Mucosa of rectum (tissue), 2 donors: ENCODE results near the gene PEX7.

Experiments used
- H3K27ac ChIP-seq, 2 donors: one replicate each; pipeline ENCODE4 v1.7.0; 2013; ENCODE audit warnings: inconsistent platforms in 2 of 2, low read depth in 2 of 2, low read length in 2 of 2
- H3K27me3 ChIP-seq, 2 donors: one replicate each; pipeline ENCODE4 v1.7.0; 2013; ENCODE audit warnings: low read length in 2 of 2; ENCODE audit not compliant: control insufficient read depth in 2 of 2, insufficient read depth in 2 of 2
- H3K36me3 ChIP-seq, 2 donors: one replicate each; pipeline ENCODE4 v1.7.0; 2013; ENCODE audit warnings: low read length in 2 of 2; ENCODE audit not compliant: control insufficient read depth in 2 of 2, insufficient read depth in 2 of 2
- H3K4me1 ChIP-seq, 2 donors: one replicate each; pipeline ENCODE4 v1.7.0; 2013; ENCODE audit warnings: low read length in 2 of 2, mild to moderate bottlenecking in 1 of 2; ENCODE audit not compliant: control insufficient read depth in 2 of 2, insufficient read depth in 2 of 2
- H3K4me3 ChIP-seq, 2 donors: one replicate each; pipeline ENCODE4 v1.7.0; 2013; ENCODE audit warnings: low read length in 2 of 2
- H3K9ac ChIP-seq, 2 donors: one replicate each; pipeline ENCODE4 v1.7.0; 2013; ENCODE audit warnings: low read length in 2 of 2, low read depth in 1 of 2, mild to moderate bottlenecking in 1 of 2
- H3K9me3 ChIP-seq, 2 donors: one replicate each; pipeline ENCODE4 v1.7.0; 2013; ENCODE audit warnings: low read length in 2 of 2; ENCODE audit not compliant: control insufficient read depth in 2 of 2
- donor health status: healthy.
- donor health status: Normal muscosa, but diverticular disease.

Gene PEX7, protein sequence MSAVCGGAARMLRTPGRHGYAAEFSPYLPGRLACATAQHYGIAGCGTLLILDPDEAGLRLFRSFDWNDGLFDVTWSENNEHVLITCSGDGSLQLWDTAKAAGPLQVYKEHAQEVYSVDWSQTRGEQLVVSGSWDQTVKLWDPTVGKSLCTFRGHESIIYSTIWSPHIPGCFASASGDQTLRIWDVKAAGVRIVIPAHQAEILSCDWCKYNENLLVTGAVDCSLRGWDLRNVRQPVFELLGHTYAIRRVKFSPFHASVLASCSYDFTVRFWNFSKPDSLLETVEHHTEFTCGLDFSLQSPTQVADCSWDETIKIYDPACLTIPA

DNA sequence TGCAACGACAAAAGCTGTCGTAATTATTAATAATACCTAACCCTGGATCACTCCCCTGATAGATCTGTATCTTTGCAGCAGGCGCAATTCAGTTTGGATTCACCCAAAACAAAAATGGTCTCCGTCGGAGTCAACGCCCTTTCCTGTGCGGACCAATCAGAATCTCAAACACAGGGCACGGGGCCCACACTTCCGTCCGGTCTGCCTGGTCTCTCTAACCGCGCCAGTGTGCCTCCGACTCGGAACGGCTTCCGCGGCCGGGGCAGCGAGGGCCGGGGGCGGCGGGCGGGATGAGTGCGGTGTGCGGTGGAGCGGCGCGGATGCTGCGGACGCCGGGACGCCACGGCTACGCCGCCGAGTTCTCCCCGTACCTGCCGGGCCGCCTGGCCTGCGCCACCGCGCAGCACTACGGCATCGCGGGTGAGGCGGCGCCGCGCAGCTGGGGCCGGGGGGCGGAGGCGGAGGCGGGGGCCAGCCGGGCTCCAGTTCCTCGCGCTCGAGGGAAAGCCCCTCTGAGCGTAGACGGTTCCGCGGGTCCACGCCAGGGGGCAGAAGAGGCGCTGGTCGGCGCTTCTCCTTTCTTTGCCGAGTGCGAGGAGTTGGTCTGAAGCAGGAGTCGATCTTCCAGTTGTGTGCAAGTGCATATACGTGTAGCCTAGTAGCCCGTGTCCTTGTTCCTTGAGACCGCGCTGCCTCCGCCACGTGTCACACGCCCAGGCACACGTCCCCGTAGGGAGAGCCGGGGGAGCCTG, at the start of gene PEX7:
TSS of gene PEX7 (plus strand) at position 217 of the 752 bp plus-strand sequence. CDS start at position 291, 74 bp downstream.
- Histone ChIP-seq H3K9me3 (no peaks in the 10 kb centered on the region), H3K9ac (peak within 1 kb of the TSS; percentile 42 to 82), H3K4me3 (peak within 1 kb of the TSS; percentile 80 to 95), H3K27ac (peak within 1 kb of the TSS; percentile 89 to 93), H3K36me3 (peaks cover 0 to 10% of the 10 kb centered on the region in 2 donors), H3K27me3 (peaks cover 0 to 3% of the 10 kb centered on the region in 2 donors), H3K4me1 (peaks cover 4 to 9% of the 10 kb centered on the region in 2 donors)

DNA sequence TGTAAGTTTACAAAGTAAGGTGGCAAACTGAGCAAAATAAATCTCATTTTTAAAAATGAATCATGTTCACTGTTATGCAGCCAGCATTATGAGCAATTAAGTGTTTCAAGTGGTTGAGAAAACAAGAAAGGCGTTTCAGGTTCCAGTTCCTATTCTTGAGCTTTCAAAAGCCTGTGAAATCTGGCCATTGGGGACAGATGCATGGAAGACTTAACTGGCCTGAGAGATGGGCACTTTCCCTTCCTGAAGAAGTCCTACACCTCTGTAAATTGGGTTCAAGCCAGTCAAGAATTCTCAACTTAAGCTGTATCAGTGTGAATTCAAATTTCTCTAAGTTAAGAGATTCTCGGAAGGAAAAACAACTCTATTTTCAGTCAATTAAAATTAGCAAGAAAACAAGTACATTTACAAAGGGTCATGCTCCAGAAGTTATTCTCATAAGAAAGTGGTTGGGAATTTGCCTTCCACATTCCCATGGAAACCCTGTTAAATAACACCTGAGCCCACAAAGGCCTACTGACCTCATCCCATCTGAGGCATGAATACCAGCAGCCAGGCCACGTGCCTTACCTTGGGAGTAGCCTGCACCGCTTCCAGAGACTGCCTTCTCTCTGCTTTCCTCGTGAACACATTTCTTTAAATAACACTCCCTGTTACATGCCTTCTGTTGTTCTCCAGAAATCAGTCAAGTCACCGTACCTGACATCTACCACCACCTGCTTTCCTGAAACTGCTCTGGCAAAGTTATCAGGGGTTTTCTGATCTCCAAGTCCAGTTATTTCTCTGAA, 49.5 kb upstream of the PEX7 start:
- H3K36me3 ChIP-seq = no peaks in the 10 kb centered on the region
- no peaks in the 10 kb centered on the region for H3K27me3 ChIP-seq
- peaks cover 0 to 4% of the 10 kb centered on the region in 2 donors for H3K4me1 ChIP-seq
- H3K9me3 ChIP-seq = no peaks in the 10 kb centered on the region
- no peak overlapping the region for H3K27ac ChIP-seq
- H3K4me3 ChIP-seq = no peak overlapping the region
- no peak overlapping the region for H3K9ac ChIP-seq

DNA sequence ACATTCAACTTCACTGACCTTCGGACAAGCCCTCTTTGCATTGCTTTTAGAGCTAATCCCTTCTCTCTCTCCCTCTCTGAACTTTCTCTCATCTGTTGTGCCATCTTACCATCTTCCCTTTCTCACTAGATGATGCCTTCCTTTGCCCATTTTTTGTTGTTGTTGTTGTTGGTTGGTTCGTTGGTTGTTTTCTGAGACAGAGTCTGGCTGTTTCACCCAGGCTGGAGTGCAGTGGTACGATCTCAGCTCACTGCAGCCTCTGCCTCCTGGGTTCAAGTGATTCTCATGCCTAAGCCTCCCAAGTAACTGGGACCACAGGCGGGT, 49.0 kb upstream of the PEX7 start:
- H3K27me3 ChIP-seq = no peaks in the 10 kb centered on the region
- no peaks in the 10 kb centered on the region for H3K9me3 ChIP-seq
- peaks cover 0 to 4% of the 10 kb centered on the region in 2 donors for H3K4me1 ChIP-seq
- H3K27ac ChIP-seq = no peak overlapping the region
- H3K9ac ChIP-seq = no peak overlapping the region
- no peak overlapping the region for H3K4me3 ChIP-seq
- H3K36me3 ChIP-seq = no peaks in the 10 kb centered on the region

DNA sequence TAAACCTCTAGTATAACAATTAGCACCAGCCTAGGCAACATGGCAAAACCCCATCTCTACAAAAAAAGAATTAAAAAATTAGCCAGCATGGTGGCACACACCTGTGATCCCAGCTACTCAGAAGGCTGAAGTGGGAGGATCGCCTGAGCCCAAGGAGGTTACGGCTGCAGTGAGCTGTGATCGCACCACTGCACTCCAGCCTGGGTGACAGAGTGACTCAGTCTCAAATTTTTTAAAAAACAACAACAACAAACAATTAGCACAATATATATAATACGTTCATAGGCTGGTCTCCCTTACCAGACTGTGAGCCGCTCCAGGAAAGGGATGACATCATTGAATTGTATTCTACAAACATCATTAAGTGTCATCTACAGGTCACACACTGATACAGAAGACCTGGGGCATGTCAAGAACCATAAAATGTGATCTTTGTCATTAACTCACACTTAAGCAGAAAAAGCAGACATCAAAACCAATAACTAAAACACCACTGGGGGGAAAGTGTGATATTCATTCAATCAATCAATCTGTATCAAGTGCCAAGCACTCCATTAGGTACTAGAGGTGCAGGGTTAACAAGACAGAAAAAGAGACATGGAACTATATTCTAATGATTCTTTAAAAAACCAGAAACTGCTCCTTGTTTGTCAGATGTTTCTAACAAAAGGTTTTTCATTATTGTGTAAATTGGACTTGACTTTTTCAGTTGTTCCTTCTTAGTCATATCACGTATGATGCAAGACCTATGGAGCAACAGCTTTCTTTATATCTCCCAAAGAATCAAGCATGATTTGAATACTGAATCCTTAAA, 48.0 kb upstream of the PEX7 start:
- Histone ChIP-seq H3K9ac (no peak overlapping the region), H3K36me3 (no peaks in the 10 kb centered on the region), H3K4me1 (peaks cover 0 to 4% of the 10 kb centered on the region in 2 donors), H3K27me3 (no peaks in the 10 kb centered on the region), H3K27ac (no peak overlapping the region), H3K9me3 (no peaks in the 10 kb centered on the region), H3K4me3 (no peak overlapping the region)

DNA sequence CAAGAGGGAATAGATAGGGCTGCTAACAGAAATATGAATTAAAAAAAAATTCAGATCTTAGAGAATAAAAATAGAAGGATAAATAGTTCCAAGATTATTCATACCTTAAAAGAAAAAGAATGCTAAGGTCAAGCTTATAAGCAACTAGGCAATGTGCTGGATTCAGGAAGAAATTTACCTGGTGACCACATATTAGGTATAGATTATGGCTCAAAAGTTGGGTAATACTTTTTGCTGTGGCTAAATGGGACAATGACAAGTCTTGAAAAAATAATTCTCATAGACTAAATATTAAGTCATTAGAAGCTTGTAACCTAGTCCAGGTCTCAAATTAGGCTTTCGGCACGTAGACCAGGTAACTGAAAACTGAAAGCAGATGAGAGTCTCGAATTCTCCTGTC, 47.3 kb upstream of the PEX7 start:
- Histone ChIP-seq H3K4me3 (no peak overlapping the region), H3K27ac (no peak overlapping the region), H3K27me3 (no peaks in the 10 kb centered on the region), H3K4me1 (peaks cover 4 to 9% of the 10 kb centered on the region in 2 donors), H3K9ac (no peak overlapping the region), H3K9me3 (no peaks in the 10 kb centered on the region), H3K36me3 (no peaks in the 10 kb centered on the region)

DNA sequence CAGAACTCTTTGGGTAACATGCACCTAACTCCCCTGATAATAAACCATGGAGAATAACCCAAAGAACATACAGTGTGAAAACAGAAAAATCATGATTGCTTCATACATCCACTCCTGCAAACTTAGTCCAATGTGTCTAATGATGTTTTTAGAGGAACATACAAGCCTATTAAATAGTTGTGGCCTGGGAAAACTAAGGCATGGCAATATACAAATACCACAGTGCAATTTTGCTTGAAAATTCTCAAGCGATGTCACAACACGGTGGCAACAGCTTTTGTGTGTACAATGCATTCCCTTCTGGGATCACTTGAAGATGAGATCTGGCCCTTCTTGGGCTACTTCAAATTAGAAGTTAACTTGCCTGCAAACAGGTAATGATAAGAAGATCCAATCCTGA, 46.8 kb upstream of the PEX7 start:
- Histone ChIP-seq H3K27me3 (no peaks in the 10 kb centered on the region), H3K9ac (no peak overlapping the region), H3K4me1 (peaks cover 5 to 9% of the 10 kb centered on the region in 2 donors), H3K36me3 (no peaks in the 10 kb centered on the region), H3K9me3 (no peaks in the 10 kb centered on the region), H3K27ac (no peak overlapping the region), H3K4me3 (no peak overlapping the region)

DNA sequence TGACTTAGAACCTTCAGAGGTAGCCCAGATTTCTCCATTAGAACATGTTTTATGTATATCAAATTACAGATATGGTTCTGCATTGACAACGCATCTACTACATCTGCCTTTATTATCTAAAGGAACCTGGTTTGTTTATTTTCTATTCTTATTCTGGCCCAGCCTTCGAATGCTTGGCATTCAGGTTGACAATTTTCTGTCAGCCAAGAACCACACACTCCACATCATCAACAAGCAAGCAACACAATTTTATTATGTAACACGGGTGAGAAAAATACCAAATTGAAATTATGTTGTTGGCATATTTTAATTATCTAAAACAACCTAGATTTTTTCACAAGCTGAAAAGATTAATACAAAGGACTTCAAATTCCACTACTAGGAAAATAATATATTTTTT, 44.7 kb upstream of the PEX7 start:
- H3K36me3 ChIP-seq = no peaks in the 10 kb centered on the region
- H3K9ac ChIP-seq = no peak overlapping the region
- H3K4me3 ChIP-seq = no peak overlapping the region
- no peak overlapping the region for H3K27ac ChIP-seq
- no peaks in the 10 kb centered on the region for H3K9me3 ChIP-seq
- H3K4me1 ChIP-seq = peaks cover 6 to 9% of the 10 kb centered on the region in 2 donors
- no peaks in the 10 kb centered on the region for H3K27me3 ChIP-seq

DNA sequence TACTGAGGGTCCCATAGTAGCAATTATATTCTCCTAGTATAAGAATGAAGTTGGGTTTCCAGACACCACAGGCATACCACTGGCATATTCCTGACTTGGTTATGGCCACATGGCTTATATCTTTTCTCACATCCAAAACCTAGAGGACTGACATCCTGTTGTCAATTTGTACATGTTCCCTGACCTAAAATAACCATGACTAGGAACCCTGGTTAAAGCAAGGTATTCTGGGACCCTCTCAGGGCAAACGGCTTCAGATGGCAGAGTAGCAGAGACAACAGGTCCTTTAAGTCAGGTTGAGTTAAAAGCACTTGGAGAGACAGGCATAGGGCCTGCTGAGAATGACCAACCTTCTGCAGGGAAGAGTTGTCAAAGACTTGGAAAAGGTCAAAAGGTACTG, 42.7 kb upstream of the PEX7 start:
- Histone ChIP-seq H3K9ac (no peak overlapping the region), H3K36me3 (no peaks in the 10 kb centered on the region), H3K4me1 (peaks cover 17 to 20% of the 10 kb centered on the region in 2 donors), H3K27ac (no peak overlapping the region), H3K9me3 (no peaks in the 10 kb centered on the region), H3K27me3 (no peaks in the 10 kb centered on the region), H3K4me3 (no peak overlapping the region)

DNA sequence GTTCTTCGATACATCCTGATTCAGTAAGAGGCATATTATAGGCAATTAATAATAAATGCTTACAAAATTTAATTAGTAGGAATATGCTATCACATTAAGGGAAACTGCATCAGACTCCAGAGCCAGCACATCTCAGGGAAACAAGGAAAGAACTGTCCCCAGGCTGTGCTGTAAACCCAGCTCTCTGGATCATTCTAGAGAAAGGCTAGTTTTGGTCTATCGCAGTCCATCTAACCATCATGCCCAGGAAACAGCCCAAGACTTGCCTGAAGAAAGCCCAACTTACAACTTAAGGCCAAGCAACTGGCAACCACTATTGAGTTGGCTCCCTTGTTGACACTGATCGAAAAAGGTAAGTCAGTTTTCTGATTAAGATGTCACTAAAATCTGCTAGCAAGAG, 41.4 kb upstream of the PEX7 start:
- Histone ChIP-seq H3K9ac (no peak overlapping the region), H3K9me3 (no peaks in the 10 kb centered on the region), H3K27ac (no peak overlapping the region), H3K4me3 (no peak overlapping the region), H3K36me3 (no peaks in the 10 kb centered on the region), H3K27me3 (no peaks in the 10 kb centered on the region), H3K4me1 (peaks cover 22 to 26% of the 10 kb centered on the region in 2 donors)
